Peyer's patch (tissue), 4 donors: ENCODE results near the gene ESR2. TPM values are rescaled to one million over a fixed set of nuclear protein-coding genes. Genes with fewer than 3 reads are reported as not detected.

Experiments
- DNase-seq, 3 donors: peaks; one replicate each; pipeline ENCODE4 v3.0.0-alpha.2; 2017 to 2019
- H3K27ac ChIP-seq, 4 donors: fragments of 200-600 bp; sonication (generic); one replicate each; pipeline ENCODE4 v1.5.1; 2016 to 2019
- H3K27me3 ChIP-seq, 2 donors: fragments of 200-600 bp; sonication (generic); one replicate each; pipeline ENCODE4 v1.5.1; 2019
- H3K36me3 ChIP-seq, 3 donors: fragments of 200-600 bp; sonication (generic); one replicate each; pipeline ENCODE4 v1.5.1; 2016 to 2019
- H3K4me1 ChIP-seq, 4 donors: fragments of 200-600 bp; sonication (generic); one replicate each; pipeline ENCODE4 v1.5.1; 2016 to 2019
- H3K4me3 ChIP-seq, 4 donors: fragments of 200-600 bp; sonication (generic); 1 replicate in 3 of 4; 2 replicates in 1 of 4; pipeline ENCODE4 v1.5.1; 2016 to 2019; ENCODE audit warnings: mild to moderate bottlenecking in 1 of 4
- H3K9me3 ChIP-seq, 4 donors: fragments of 200-600 bp; sonication (generic); one replicate each; pipeline ENCODE4 v1.5.1; 2016 to 2019; ENCODE audit warnings: mild to moderate bottlenecking in 1 of 4
- POLR2A ChIP-seq, 2 donors: fragments of 450-650 bp; IDR thresholded peaks; one replicate each; pipeline ENCODE4 v1.5.1; 2017; ENCODE audit warnings: antibody characterized with exemption in 2 of 2, mild to moderate bottlenecking in 2 of 2, moderate library complexity in 2 of 2
- total RNA-seq, 4 donors: library from RNA; depleted of rRNA; stranded (reverse); fragments of >200 nt; gene quantifications; one replicate each; pipeline ENCODE4 v1.1.0, GENCODE V29; 2016
- TF ChIP-seq, protein P1 (sequence below), 6 experiments: fragments of 450-650 bp in 4 of 6; fragments of 200-600 bp in 2 of 6; sonication (generic) in 1 of 6; IDR thresholded peaks; one replicate each; pipeline ENCODE4 v1.5.1; 2017 to 2019; ENCODE audit warnings: antibody characterized with exemption in 6 of 6, mild to moderate bottlenecking in 3 of 6, moderate library complexity in 1 of 6

The ESR2 gene
- total RNA-seq, result 1 to 10 TPM in 2 of 4 donors, under 1 TPM in 1, not detected in 1; 0.66 to 6.6 (median 1.1) TPM

DNA sequence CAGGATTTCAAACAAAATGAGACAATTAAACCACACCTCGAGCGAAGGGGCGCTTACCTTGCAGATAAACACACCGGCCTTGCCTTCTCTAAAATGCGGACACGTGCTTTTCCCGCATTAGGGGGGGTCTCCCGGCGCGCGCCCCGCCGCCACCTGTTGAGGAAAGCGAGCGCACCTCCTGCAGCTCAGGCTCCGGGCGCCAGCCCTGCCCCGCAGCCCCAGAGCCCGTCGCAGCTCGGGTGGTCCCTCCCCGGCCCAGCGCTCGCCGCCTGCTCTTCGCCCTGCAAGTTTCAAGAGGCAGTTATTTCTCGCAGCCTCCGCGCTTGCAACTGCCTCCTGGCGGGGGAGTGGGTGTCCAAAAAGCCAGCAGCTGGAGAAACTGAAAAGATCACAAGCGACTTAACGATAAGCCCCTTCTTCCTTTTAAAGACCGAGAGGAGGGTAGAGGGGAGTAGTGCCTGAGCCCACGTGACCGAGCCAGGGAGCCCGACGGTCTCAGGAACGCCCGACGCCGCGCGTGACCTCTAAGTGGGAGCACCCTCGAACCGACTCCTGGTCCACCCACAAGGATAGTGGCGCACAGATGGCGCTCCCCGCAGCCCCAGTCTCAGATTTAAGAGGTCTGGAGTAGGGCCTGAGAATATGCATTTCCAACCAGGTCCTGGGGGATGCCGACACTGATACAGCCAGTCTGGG is at the start of gene ESR2:
TSS of gene ESR2 (minus strand) at position 396 of the 696 bp plus-strand sequence. CDS start 11,386 bp downstream, outside the sequence.
- Histone ChIP-seq H3K27ac (peak within 1 kb of the TSS in 3 of 4 donors; percentile 20 to 73 (median 39)), H3K36me3 (no peaks in the 10 kb centered on the region), H3K9me3 (no peaks in the 10 kb centered on the region), H3K27me3 (no peaks in the 10 kb centered on the region), H3K4me1 (peaks cover 0 to 11% (median 0%) of the 10 kb centered on the region in 4 donors), H3K4me3 (peak within 1 kb of the TSS; percentile 42 to 56 (median 47))
- peak; percentile 53 to 75 (median 66) for DNase-seq
- no peak for TF ChIP-seq POLR2A (IDR thresholded peaks at IDR 0.05)
- TF ChIP-seq, protein P1, sequence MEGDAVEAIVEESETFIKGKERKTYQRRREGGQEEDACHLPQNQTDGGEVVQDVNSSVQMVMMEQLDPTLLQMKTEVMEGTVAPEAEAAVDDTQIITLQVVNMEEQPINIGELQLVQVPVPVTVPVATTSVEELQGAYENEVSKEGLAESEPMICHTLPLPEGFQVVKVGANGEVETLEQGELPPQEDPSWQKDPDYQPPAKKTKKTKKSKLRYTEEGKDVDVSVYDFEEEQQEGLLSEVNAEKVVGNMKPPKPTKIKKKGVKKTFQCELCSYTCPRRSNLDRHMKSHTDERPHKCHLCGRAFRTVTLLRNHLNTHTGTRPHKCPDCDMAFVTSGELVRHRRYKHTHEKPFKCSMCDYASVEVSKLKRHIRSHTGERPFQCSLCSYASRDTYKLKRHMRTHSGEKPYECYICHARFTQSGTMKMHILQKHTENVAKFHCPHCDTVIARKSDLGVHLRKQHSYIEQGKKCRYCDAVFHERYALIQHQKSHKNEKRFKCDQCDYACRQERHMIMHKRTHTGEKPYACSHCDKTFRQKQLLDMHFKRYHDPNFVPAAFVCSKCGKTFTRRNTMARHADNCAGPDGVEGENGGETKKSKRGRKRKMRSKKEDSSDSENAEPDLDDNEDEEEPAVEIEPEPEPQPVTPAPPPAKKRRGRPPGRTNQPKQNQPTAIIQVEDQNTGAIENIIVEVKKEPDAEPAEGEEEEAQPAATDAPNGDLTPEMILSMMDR (IDR thresholded peaks at IDR 0.05), result peak in 2 of 6 experiments; percentile 1 to 4

DNA sequence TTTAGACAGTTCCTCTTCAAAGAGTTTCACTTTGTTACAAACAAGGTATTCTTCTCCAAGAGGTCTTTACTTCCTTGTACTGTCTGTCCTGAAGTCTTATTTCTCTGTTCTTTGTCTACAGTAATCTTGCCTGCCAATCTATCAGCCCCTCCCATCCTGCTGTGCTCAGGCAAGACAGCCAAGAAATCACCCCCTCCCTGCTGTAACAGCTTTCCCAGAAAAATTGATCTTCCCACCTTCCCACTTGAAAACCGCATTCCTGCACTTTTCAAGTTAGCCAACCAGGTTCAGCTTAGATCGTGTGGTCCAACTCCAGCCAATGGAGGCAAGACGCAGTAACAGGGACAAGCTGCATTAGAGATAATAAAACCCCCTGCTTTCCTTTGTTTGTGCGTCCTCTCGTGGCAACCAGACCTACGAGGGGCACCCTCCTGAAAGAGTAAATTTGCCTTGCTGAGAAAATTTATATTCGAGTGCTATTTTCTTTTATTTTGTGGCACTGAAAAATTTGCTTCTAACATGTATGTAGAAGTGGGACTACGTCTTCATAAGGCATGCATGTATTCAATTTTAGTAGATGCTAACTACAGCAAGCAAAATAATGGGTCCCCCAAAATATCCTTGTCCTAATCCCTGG is 46.5 kb upstream of the ESR2 start:
- H3K9me3 ChIP-seq, result peaks cover 0 to 6% (median 0%) of the 10 kb centered on the region in 4 donors
- H3K27me3 ChIP-seq, result no peaks in the 10 kb centered on the region
- no peaks in the 10 kb centered on the region for H3K36me3 ChIP-seq
- H3K27ac ChIP-seq, result no peak overlapping the region
- H3K4me3 ChIP-seq, result no peak overlapping the region
- H3K4me1 ChIP-seq, result no peaks in the 10 kb centered on the region
- DNase-seq, result no peak
- TF ChIP-seq POLR2A (IDR thresholded peaks at IDR 0.05), result no peak
- TF ChIP-seq, protein P1 (IDR thresholded peaks at IDR 0.05), result no peak

DNA sequence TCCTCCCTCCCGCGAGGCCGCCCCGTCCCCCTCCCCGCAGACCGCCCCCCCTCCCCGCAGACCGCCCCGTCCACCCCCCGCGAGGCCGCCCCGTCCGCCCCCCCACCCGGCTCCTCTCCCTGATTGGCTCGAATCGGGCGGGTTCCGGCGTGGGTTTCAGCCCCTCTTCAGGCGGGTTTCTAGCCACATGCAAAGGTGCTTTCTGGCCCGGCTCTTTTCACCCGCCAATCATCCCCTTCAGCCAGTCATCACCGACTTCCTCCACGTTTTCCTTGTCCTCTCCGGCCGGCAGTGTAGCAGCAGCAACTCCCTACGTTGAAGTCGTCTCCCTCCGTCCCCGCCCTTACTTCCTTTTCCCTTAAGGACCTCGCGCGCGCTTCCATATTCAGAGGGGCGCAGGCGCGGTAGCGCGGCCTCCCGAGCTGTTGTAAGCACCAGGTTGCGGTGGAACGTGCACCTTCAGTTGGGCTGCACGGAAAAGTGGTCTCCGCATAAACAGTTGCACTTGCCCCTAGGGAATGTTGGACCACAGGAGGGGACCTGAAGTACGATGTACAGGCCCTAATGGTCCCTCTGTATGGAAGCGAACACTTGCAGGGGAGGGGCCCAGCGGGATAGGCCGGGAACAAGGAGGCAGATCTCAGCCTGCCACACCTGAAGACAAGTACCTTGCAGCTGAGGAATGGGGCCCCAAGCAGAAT is 44.6 kb upstream of the ESR2 start:
- peak overlapping the region; percentile 64 to 89 (median 85) for H3K27ac ChIP-seq
- H3K4me1 ChIP-seq, result no peaks in the 10 kb centered on the region
- DNase-seq, result peak; percentile 90 to 97 (median 93)
- peak overlapping the region; percentile 65 to 79 (median 66) for H3K4me3 ChIP-seq
- H3K27me3 ChIP-seq, result no peaks in the 10 kb centered on the region
- TF ChIP-seq, protein P1 (IDR thresholded peaks at IDR 0.05), result no peak
- TF ChIP-seq POLR2A (IDR thresholded peaks at IDR 0.05), result peak; percentile 36 to 64
- no peaks in the 10 kb centered on the region for H3K36me3 ChIP-seq
- peaks cover 0 to 6% (median 0%) of the 10 kb centered on the region in 4 donors for H3K9me3 ChIP-seq

DNA sequence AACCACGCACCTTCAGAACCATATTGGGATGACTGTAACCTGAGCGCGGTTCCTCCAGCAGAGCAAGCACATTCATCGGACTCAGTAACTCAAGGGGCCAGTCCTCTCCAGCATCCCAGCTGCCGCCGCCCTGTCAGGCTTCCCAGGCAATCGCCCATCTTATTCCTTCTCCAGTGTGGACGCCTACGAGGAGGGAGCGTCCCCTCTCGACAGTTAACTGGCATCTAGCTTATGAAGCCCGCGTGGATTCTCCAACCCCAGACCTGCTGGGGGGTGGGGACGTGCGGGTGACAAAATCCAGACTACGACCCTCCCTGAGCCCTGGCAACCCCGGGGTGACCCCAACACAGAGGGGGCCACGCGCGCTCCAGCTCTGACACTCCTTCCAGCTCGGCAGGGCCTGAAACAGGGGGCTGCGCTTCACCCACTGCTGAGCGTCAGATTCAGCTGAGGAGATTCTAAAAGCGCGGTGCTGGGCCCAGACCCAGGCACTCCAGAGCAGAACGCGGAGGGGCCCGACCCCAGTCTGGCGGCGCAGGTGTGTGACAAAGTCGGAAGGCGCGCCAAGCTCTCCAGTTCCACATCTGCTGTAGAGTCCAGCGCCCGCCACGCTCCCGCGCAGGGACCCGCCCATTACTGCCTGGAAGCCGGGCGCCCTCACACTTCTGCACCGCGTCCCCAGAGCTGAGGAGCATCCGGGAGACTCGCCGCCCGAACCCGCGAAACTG is 43.9 kb upstream of the ESR2 start:
- Histone ChIP-seq H3K4me3 (peak overlapping the region; percentile 65 to 79 (median 66)), H3K27ac (peak overlapping the region; percentile 64 to 89 (median 85)), H3K36me3 (no peaks in the 10 kb centered on the region), H3K27me3 (no peaks in the 10 kb centered on the region), H3K4me1 (no peaks in the 10 kb centered on the region), H3K9me3 (peaks cover 0 to 6% (median 0%) of the 10 kb centered on the region in 4 donors)
- TF ChIP-seq, protein P1 (IDR thresholded peaks at IDR 0.05), result no peak
- TF ChIP-seq POLR2A (IDR thresholded peaks at IDR 0.05), result peak in 1 of 2 donors; percentile 7
- DNase-seq, result peak in 1 of 3 donors; percentile 46

DNA sequence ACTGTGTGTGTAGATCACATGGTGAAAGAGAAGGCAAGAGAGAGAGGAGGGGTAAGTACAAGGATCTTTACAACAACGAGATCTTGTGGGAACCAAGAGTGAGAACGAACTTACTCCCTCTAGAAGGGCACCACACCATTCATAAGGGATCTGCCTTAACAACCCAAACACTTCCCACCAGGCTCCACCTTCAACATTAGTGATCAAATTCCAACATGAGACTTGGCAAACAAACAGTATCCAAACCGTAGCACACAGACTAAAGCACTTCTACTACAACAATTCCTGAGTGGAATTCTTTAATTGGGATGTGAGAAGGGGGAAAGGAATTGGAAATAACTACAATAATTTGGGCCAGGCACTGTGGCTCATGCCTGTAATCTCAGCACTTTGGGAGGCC is 35.0 kb upstream of the ESR2 start:
- TF ChIP-seq, protein P1 (IDR thresholded peaks at IDR 0.05), result no peak
- TF ChIP-seq POLR2A (IDR thresholded peaks at IDR 0.05), result no peak
- Histone ChIP-seq H3K9me3 (no peaks in the 10 kb centered on the region), H3K36me3 (no peaks in the 10 kb centered on the region), H3K4me1 (no peaks in the 10 kb centered on the region), H3K27me3 (no peaks in the 10 kb centered on the region), H3K4me3 (no peak overlapping the region), H3K27ac (no peak overlapping the region)
- no peak for DNase-seq
